ENCODE results near the gene RYR1.
"Not testable (repeated sequence)": the region's sequence is repeated elsewhere in the genome, so short reads cannot be mapped to it uniquely, and the experiment has no call there.

Gene RYR1

DNA sequence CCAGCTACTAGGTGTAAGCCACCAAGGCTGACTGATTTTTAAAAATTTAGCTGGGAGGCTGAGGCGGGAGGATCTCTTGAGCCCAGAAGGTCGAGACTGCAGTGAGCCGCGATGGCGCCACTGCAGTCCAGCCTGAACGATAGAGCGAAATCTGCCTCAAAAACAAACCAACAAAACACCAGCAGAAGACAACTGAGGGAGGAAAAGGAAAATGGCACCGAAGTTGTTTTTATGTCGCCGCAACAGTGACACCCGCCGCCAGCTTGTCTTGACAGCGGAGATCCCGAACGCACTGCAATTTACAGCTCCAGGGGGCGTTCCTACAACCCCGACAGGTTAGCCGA is 30.9 kb upstream of the RYR1 start:
- Histone ChIP-seq H3K4me1 (ENCODE audit: control insufficient read depth, insufficient read depth, low read length, poor library complexity, severe bottlenecking) (peaks cover 19% of the 10 kb centered on the region), H3K4me3 (ENCODE audit: extremely low read depth, insufficient read depth, low read length, poor library complexity, severe bottlenecking) (peak overlapping the region; percentile 62), H3K9me3 (ENCODE audit: control insufficient read depth, low read length) (no peaks in the 10 kb centered on the region), H3K27ac (ENCODE audit: low read depth, low read length, severe bottlenecking) (no peak overlapping the region), H3K36me3 (ENCODE audit: control insufficient read depth, insufficient read depth, low read length) (peaks cover 3% of the 10 kb centered on the region)
- WGBS, 2 experiments (ENCODE audit: insufficient coverage in 2 of 2), result 8 to 12% methylated on average over 10 to 13 of the region's 18 CpGs

GRCh38 chr19:38402967-38403674 is 30.4 kb upstream of the RYR1 start, which contains the start of gene FAM98C:
FAM98C (plus strand) TSS chr19:38403093; CDS start chr19:38403154, 61 bp downstream.
- peak within 1 kb of the TSS; percentile 86 for H3K27ac ChIP-seq (ENCODE audit: low read depth, low read length, severe bottlenecking)
- 1 to 3% methylated on average over 29 to 63 of the region's 82 CpGs for WGBS, 2 experiments (ENCODE audit: insufficient coverage in 2 of 2)
- peaks cover 3% of the 10 kb centered on the region for H3K36me3 ChIP-seq (ENCODE audit: control insufficient read depth, insufficient read depth, low read length)
- peak within 1 kb of the TSS; percentile 62 for H3K4me3 ChIP-seq (ENCODE audit: extremely low read depth, insufficient read depth, low read length, poor library complexity, severe bottlenecking)
- peaks cover 19% of the 10 kb centered on the region for H3K4me1 ChIP-seq (ENCODE audit: control insufficient read depth, insufficient read depth, low read length, poor library complexity, severe bottlenecking)
- no peaks in the 10 kb centered on the region for H3K9me3 ChIP-seq (ENCODE audit: control insufficient read depth, low read length)

DNA sequence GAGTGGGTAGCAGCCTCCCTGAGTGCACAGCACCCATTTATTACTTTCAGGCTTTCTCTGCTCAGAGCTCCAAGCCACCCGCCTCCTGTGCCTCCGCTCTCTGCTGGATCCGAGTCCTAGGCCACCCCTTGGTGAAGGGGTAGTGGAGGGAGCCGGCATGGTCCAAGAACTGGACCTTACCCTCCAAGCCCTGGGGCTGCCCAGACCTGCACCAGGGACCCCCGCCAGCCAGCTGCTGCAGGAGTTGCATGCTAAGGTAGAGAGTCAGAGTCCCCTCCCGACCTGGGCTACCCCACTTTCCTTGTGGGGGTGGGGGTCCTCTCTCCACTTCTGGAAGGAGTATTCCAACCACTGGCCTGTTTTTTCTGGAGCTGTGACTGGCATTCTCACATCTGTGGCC is 28.6 kb upstream of the RYR1 start:
- no peaks in the 10 kb centered on the region for H3K9me3 ChIP-seq (ENCODE audit: control insufficient read depth, low read length)
- WGBS, 2 experiments (ENCODE audit: insufficient coverage in 2 of 2), result 80 to 98% methylated on average over 1 to 4 of the region's 6 CpGs
- H3K4me3 ChIP-seq (ENCODE audit: extremely low read depth, insufficient read depth, low read length, poor library complexity, severe bottlenecking), result no peak overlapping the region
- peaks cover 3% of the 10 kb centered on the region for H3K36me3 ChIP-seq (ENCODE audit: control insufficient read depth, insufficient read depth, low read length)
- peaks cover 14% of the 10 kb centered on the region for H3K4me1 ChIP-seq (ENCODE audit: control insufficient read depth, insufficient read depth, low read length, poor library complexity, severe bottlenecking)
- H3K27ac ChIP-seq (ENCODE audit: low read depth, low read length, severe bottlenecking), result no peak overlapping the region

- Histone ChIP-seq H3K4me1 (ENCODE audit: control insufficient read depth, insufficient read depth, low read length, poor library complexity, severe bottlenecking) (peaks cover 10% of the 10 kb centered on the region), H3K27ac (ENCODE audit: low read depth, low read length, severe bottlenecking) (no peak overlapping the region), H3K4me3 (ENCODE audit: extremely low read depth, insufficient read depth, low read length, poor library complexity, severe bottlenecking) (no peak overlapping the region), H3K36me3 (ENCODE audit: control insufficient read depth, insufficient read depth, low read length) (peaks cover 3% of the 10 kb centered on the region), H3K9me3 (ENCODE audit: control insufficient read depth, low read length) (no peaks in the 10 kb centered on the region)
- WGBS, 2 experiments (ENCODE audit: insufficient coverage in 2 of 2), result 92 to 93% methylated on average over 6 to 7 of the region's 8 CpGs
Observed at GRCh38 chr19:38405276-38405675, 28.2 kb upstream of the RYR1 start.

GRCh38 chr19:38409631-38410133 is 23.8 kb upstream of the RYR1 start:
- Histone ChIP-seq H3K9me3 (ENCODE audit: control insufficient read depth, low read length) (no peaks in the 10 kb centered on the region), H3K4me3 (ENCODE audit: extremely low read depth, insufficient read depth, low read length, poor library complexity, severe bottlenecking) (no peak overlapping the region), H3K36me3 (ENCODE audit: control insufficient read depth, insufficient read depth, low read length) (peaks cover 3% of the 10 kb centered on the region), H3K27ac (ENCODE audit: low read depth, low read length, severe bottlenecking) (no peak overlapping the region), H3K4me1 (ENCODE audit: control insufficient read depth, insufficient read depth, low read length, poor library complexity, severe bottlenecking) (no peaks in the 10 kb centered on the region)
- WGBS, 2 experiments (ENCODE audit: insufficient coverage in 2 of 2), result 91 to 96% methylated on average over 7 of the region's 7 CpGs

- H3K4me1 ChIP-seq (ENCODE audit: control insufficient read depth, insufficient read depth, low read length, poor library complexity, severe bottlenecking); H3K9me3 ChIP-seq (ENCODE audit: control insufficient read depth, low read length); H3K36me3 ChIP-seq (ENCODE audit: control insufficient read depth, insufficient read depth, low read length); H3K4me3 ChIP-seq (ENCODE audit: extremely low read depth, insufficient read depth, low read length, poor library complexity, severe bottlenecking); H3K27ac ChIP-seq (ENCODE audit: low read depth, low read length, severe bottlenecking): not testable (repeated sequence)
- WGBS, 2 experiments (ENCODE audit: insufficient coverage in 2 of 2), result 75 to 100% methylated on average over 1 to 3 of the region's 6 CpGs
Observed at GRCh38 chr19:38410407-38410806, 23.1 kb upstream of the RYR1 start.

GRCh38 chr19:38411041-38411712 is 22.3 kb upstream of the RYR1 start:
- 87 to 88% methylated on average over 4 to 5 of the region's 13 CpGs for WGBS, 2 experiments (ENCODE audit: insufficient coverage in 2 of 2)
- Histone ChIP-seq H3K36me3 (ENCODE audit: control insufficient read depth, insufficient read depth, low read length) (no peaks in the 10 kb centered on the region), H3K4me3 (ENCODE audit: extremely low read depth, insufficient read depth, low read length, poor library complexity, severe bottlenecking) (no peak overlapping the region), H3K9me3 (ENCODE audit: control insufficient read depth, low read length) (no peaks in the 10 kb centered on the region), H3K27ac (ENCODE audit: low read depth, low read length, severe bottlenecking) (no peak overlapping the region), H3K4me1 (ENCODE audit: control insufficient read depth, insufficient read depth, low read length, poor library complexity, severe bottlenecking) (no peaks in the 10 kb centered on the region)

DNA sequence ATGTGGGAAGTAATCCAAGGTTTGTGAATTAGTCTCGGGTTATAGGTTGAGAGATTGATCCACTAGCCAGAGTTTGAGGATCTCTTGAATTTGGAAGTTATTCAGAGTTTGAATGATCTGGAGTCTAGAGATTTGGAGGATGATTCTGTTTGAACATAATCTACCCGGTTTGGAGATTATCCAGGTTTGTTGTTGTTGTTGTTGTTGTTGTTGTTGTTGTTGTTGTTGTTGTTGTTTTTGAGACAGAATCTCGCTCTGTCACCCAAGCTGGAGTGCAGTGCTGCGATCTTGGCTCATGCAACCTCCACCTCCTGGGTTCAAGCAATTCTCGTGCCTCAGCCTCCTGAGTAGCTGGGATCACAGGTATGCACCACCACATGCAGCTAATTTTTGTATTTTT is 21.6 kb upstream of the RYR1 start:
- not testable (repeated sequence) for H3K4me3 ChIP-seq (ENCODE audit: extremely low read depth, insufficient read depth, low read length, poor library complexity, severe bottlenecking); H3K36me3 ChIP-seq (ENCODE audit: control insufficient read depth, insufficient read depth, low read length); H3K27ac ChIP-seq (ENCODE audit: low read depth, low read length, severe bottlenecking); H3K9me3 ChIP-seq (ENCODE audit: control insufficient read depth, low read length); H3K4me1 ChIP-seq (ENCODE audit: control insufficient read depth, insufficient read depth, low read length, poor library complexity, severe bottlenecking)
- WGBS, 2 experiments (ENCODE audit: insufficient coverage in 2 of 2), result 87 to 96% methylated on average over 3 to 4 of the region's 5 CpGs

- H3K36me3 ChIP-seq (ENCODE audit: control insufficient read depth, insufficient read depth, low read length), result no peaks in the 10 kb centered on the region
- no peak overlapping the region for H3K4me3 ChIP-seq (ENCODE audit: extremely low read depth, insufficient read depth, low read length, poor library complexity, severe bottlenecking)
- H3K4me1 ChIP-seq (ENCODE audit: control insufficient read depth, insufficient read depth, low read length, poor library complexity, severe bottlenecking), result peaks cover 2% of the 10 kb centered on the region
- H3K9me3 ChIP-seq (ENCODE audit: control insufficient read depth, low read length), result no peaks in the 10 kb centered on the region
- H3K27ac ChIP-seq (ENCODE audit: low read depth, low read length, severe bottlenecking), result no peak overlapping the region
- 88 to 94% methylated on average over 7 to 8 of the region's 8 CpGs for WGBS, 2 experiments (ENCODE audit: insufficient coverage in 2 of 2)
Observed at GRCh38 chr19:38412491-38412890, 21.0 kb upstream of the RYR1 start.

DNA sequence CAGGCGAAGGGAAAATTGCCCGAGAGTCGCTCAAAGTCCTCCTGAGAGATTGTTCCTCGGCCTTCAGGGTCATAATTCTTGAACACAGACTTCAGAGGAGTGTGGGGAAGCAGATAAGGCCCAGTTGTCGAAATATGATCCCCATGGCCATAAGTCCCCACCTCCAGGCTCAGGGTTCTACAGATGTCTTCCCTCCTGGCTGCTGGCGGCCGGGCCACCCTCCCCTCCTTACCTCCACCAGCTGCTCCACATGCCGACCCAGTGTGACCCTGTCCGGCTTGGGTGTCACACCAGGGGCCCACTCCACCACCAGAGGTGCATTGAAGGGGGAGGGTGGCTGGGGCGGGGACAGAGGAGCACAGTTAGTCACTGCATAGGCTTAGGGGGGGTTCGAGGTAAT is 20.5 kb upstream of the RYR1 start:
- 73 to 86% methylated on average over 5 to 8 of the region's 11 CpGs for WGBS, 2 experiments (ENCODE audit: insufficient coverage in 2 of 2)
- H3K36me3 ChIP-seq (ENCODE audit: control insufficient read depth, insufficient read depth, low read length), result no peaks in the 10 kb centered on the region
- H3K4me3 ChIP-seq (ENCODE audit: extremely low read depth, insufficient read depth, low read length, poor library complexity, severe bottlenecking), result no peak overlapping the region
- peaks cover 5% of the 10 kb centered on the region for H3K4me1 ChIP-seq (ENCODE audit: control insufficient read depth, insufficient read depth, low read length, poor library complexity, severe bottlenecking)
- H3K27ac ChIP-seq (ENCODE audit: low read depth, low read length, severe bottlenecking), result no peak overlapping the region
- no peaks in the 10 kb centered on the region for H3K9me3 ChIP-seq (ENCODE audit: control insufficient read depth, low read length)

DNA sequence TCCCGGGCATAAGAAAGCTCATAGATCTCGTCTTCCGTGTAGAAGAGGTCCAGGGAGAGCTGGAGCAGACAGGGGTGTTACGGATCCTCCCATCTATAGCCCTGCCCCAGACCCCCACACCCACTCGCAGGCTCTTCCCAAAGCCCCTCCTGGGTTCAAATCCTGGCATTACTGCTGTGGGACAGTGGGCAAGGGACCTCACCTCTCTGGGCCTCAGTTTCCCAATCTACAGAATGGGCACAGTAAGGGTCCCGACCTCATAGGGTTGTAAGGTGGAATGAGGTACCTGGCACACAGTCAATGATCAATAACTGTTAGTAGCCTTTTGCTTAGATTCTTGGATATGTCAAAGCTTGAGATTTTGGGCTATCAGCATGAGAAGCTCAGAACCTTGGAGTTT is 20.1 kb upstream of the RYR1 start:
- Histone ChIP-seq H3K9me3 (ENCODE audit: control insufficient read depth, low read length) (no peaks in the 10 kb centered on the region), H3K27ac (ENCODE audit: low read depth, low read length, severe bottlenecking) (no peak overlapping the region), H3K4me3 (ENCODE audit: extremely low read depth, insufficient read depth, low read length, poor library complexity, severe bottlenecking) (no peak overlapping the region), H3K36me3 (ENCODE audit: control insufficient read depth, insufficient read depth, low read length) (no peaks in the 10 kb centered on the region), H3K4me1 (ENCODE audit: control insufficient read depth, insufficient read depth, low read length, poor library complexity, severe bottlenecking) (peaks cover 5% of the 10 kb centered on the region)
- 93 to 100% methylated on average over 3 of the region's 6 CpGs for WGBS, 2 experiments (ENCODE audit: insufficient coverage in 2 of 2)

All from mesodermal cell (in vitro differentiated cells).